8988T (cell line): ENCODE data around the gene BCL2L15.

ENCODE experiments used
- DNase-seq: peaks from one replicate; pipeline ENCODE4 v3.0.0; 2011

Gene BCL2L15

GRCh38 chr1:113904674-113905434 is 17.5 kb upstream of the BCL2L15 start, which contains the start of the genes AP4B1 and DCLRE1B:
AP4B1 (minus strand) TSS chr1:113904799; CDS start chr1:113904717, 82 bp downstream.
DCLRE1B (plus strand) TSS chr1:113905326; CDS start chr1:113905587, 261 bp downstream.
- peak; percentile 57 for DNase-seq

GRCh38 chr1:113904293-113904673 is 16.9 kb upstream of the BCL2L15 start:
- DNase-seq: no peak

GRCh38 chr1:113903501-113904292 is 16.3 kb upstream of the BCL2L15 start:
- no peak for DNase-seq

GRCh38 chr1:113901191-113901590 is 13.8 kb upstream of the BCL2L15 start:
- DNase-seq: no peak

- DNase-seq: no peak
These were observed 11.7 kb upstream of the BCL2L15 start for GRCh38 chr1:113899111-113899510.

- DNase-seq: no peak
These were observed 10.9 kb upstream of the BCL2L15 start for GRCh38 chr1:113898241-113898814.

GRCh38 chr1:113895961-113896360 is 8.6 kb upstream of the BCL2L15 start:
- DNase-seq: no peak

GRCh38 chr1:113895098-113895497 is 7.7 kb upstream of the BCL2L15 start:
- DNase-seq: no peak

- no peak for DNase-seq
These were observed 5.9 kb upstream of the BCL2L15 start for GRCh38 chr1:113893267-113893666.

GRCh38 chr1:113891631-113892220 is 4.3 kb upstream of the BCL2L15 start:
- no peak for DNase-seq

GRCh38 chr1:113890816-113891215 is 3.4 kb upstream of the BCL2L15 start:
- DNase-seq: no peak

GRCh38 chr1:113886417-113887401 is 672 bp downstream of the BCL2L15 start:
- DNase-seq: no peak

- no peak for DNase-seq
These were observed 5.7 kb downstream of the BCL2L15 start for GRCh38 chr1:113881661-113882060.

GRCh38 chr1:113879739-113880038 is 7.7 kb downstream of the BCL2L15 start:
- no peak for DNase-seq

GRCh38 chr1:113876176-113876575 is 11.2 kb downstream of the BCL2L15 start:
- no peak for DNase-seq

- no peak for DNase-seq
These were observed 11.7 kb downstream of the BCL2L15 start for GRCh38 chr1:113875714-113876113.

- DNase-seq: no peak
These were observed 13.1 kb downstream of the BCL2L15 start for GRCh38 chr1:113874012-113874879.

GRCh38 chr1:113872219-113872935 is 15.0 kb downstream of the BCL2L15 start:
- DNase-seq: no peak

GRCh38 chr1:113871597-113872113 is 15.7 kb downstream of the BCL2L15 start, which contains the start of gene PTPN22:
PTPN22 (minus strand) TSS chr1:113871712.
- DNase-seq: no peak

GRCh38 chr1:113870778-113871177 is 16.6 kb downstream of the BCL2L15 start:
- DNase-seq: no peak
